Measurements from ENCODE around the gene DNM1L. TPM values are rescaled to one million over a fixed set of nuclear protein-coding genes. Genes with fewer than 3 reads are reported as not detected.

Gene DNM1L
- total and polyA plus RNA-seq, 2 of the 4 experiments (the other 2 are of a cell fraction) = 44.8 to 70.1 TPM

- DNase-seq = no peak
- no peak overlapping the region for H4K8ac ChIP-seq (ENCODE audit: low read depth in 2 of 2, low read length in 2 of 2)
- ChIA-PET POLR2A (ENCODE audit: unreplicated experiment) (no interaction called here), CTCF (no interaction called here)
- no peak overlapping the region for H3K14ac ChIP-seq (replicated peaks; ENCODE audit: low read depth, low read length)
- intact Hi-C loops (cut with micrococcal nuclease) (no loop called here), dilution Hi-C loops (cut with HindIII; ENCODE audit: low sequenced_read_pairs, unreplicated experiment) (no loop called here), in situ Hi-C loops (cut with MboI; ENCODE audit: low sequenced_read_pairs) (no loop called here)
- no peak overlapping the region for H2AK5ac ChIP-seq (ENCODE audit: low read depth, low read length)
- H3K27ac ChIP-seq (ENCODE audit: insufficient read depth, low read length) = no peak overlapping the region
- H3K4me2 ChIP-seq (ENCODE audit: low read depth, low read length) = no peak overlapping the region
- no peaks in the 10 kb centered on the region for H4K20me1 ChIP-seq (ENCODE audit: insufficient read depth, low read length)
- no peak for ATAC-seq (ENCODE audit: low read depth)
- no peak overlapping the region for H2AK9ac ChIP-seq (replicated peaks; ENCODE audit: low read depth, low read length, poor library complexity)
- H2BK120ac ChIP-seq (ENCODE audit: low read depth, low read length) = no peak overlapping the region
- no peak overlapping the region for H4K5ac ChIP-seq (ENCODE audit: low read depth, low read length)
- no peaks in the 10 kb centered on the region for H3K9me1 ChIP-seq (ENCODE audit: insufficient read depth, low read length)
- no peak overlapping the region for H3K18ac ChIP-seq (ENCODE audit: low read depth, low read length)
- no peak overlapping the region for H3K9ac ChIP-seq (ENCODE audit: low read depth, low read length)
- no peak overlapping the region for H3K4me3 ChIP-seq (ENCODE audit: insufficient read depth, low read depth, low read length)
- H3K9me3 ChIP-seq (ENCODE audit: control insufficient read depth, insufficient read depth, low read length) = no peaks in the 10 kb centered on the region
- no peaks in the 10 kb centered on the region for H3K36me3 ChIP-seq (ENCODE audit: control insufficient read depth, insufficient read depth, low read length)
- no peak overlapping the region for H3K23ac ChIP-seq (ENCODE audit: low read depth, low read length)
- no peaks in the 10 kb centered on the region for H3K4me1 ChIP-seq (ENCODE audit: control insufficient read depth, insufficient read depth, low read length)
- no peak for TF ChIP-seq MAFK (IDR thresholded peaks at IDR 0.05; ENCODE audit: low read depth, low read length)
- no peak for TF ChIP-seq RAD21 (IDR thresholded peaks at IDR 0.05; ENCODE audit: low read length)
- no peak for TF ChIP-seq BHLHE40 (IDR thresholded peaks at IDR 0.05; ENCODE audit: low read depth, low read length)
- no peak for TF ChIP-seq CTCF (conservative IDR thresholded peaks at IDR 0.05; ENCODE audit: low read depth, low read length)
- TF ChIP-seq ELK1 (IDR thresholded peaks at IDR 0.05; ENCODE audit: borderline replicate concordance, low read depth, low read length) = no peak
- no peak for TF ChIP-seq CEBPB (IDR thresholded peaks at IDR 0.05; ENCODE audit: low read depth, low read length)
- TF ChIP-seq FOS (IDR thresholded peaks at IDR 0.05; ENCODE audit: low read depth, low read length) = no peak
- TF ChIP-seq POLR2A (IDR thresholded peaks at IDR 0.05; ENCODE audit: low read depth, low read length) = no peak
- TF ChIP-seq USF2 (IDR thresholded peaks at IDR 0.05; ENCODE audit: low read depth, low read length) = no peak
- no peak for TF ChIP-seq NFE2L2 (IDR thresholded peaks at IDR 0.05; ENCODE audit: low read depth, low read length)
- no peak for TF ChIP-seq RCOR1 (IDR thresholded peaks at IDR 0.05; ENCODE audit: insufficient replicate concordance, low read length)
- no peak for TF ChIP-seq MXI1 (IDR thresholded peaks at IDR 0.05; ENCODE audit: borderline replicate concordance, low read depth, low read length)
- no peak for TF ChIP-seq CHD1 (IDR thresholded peaks at IDR 0.05; ENCODE audit: low read depth, low read length)
- H3K27me3 ChIP-seq (ENCODE audit: control insufficient read depth, insufficient read depth, low read length) = no peaks in the 10 kb centered on the region
- WGBS, 2 experiments (ENCODE audit: extremely low coverage in 2 of 2, insufficient read length in 1 of 2) = no CpG with 5 or more reads among the region's 4 CpGs
- H2BK5ac ChIP-seq (ENCODE audit: low read depth, low read length, poor library complexity, severe bottlenecking) = no peak overlapping the region
- no peak overlapping the region for H2AFZ ChIP-seq (replicated peaks; ENCODE audit: low read length, poor library complexity)
- no peak overlapping the region for H2BK15ac ChIP-seq (ENCODE audit: low read depth, low read length)
- H3K79me1 ChIP-seq (ENCODE audit: low read depth in 1 of 2, low read length in 2 of 2) = no peaks in the 10 kb centered on the region
- BruUV-seq (replicated peaks) = no TSS peak
- no peak overlapping the region for H2BK20ac ChIP-seq (ENCODE audit: low read depth, low read length)
- H3K4ac ChIP-seq (ENCODE audit: low read depth, low read length) = no peak overlapping the region
- H3K56ac ChIP-seq (ENCODE audit: extremely low read depth, insufficient read depth, low read length) = no peak overlapping the region
- H4K91ac ChIP-seq (ENCODE audit: insufficient read depth, low read depth, low read length) = no peak overlapping the region
These were observed 97.2 kb downstream of the DNM1L start for GRCh38 chr12:32776258-32776657.
